Measurements from ENCODE around the gene ATP2C1.

The ATP2C1 gene

GRCh38 chr3:130905551-130905950 lies 11.7 kb downstream of the ATP2C1 start:
- peak; percentile 76 for DNase-seq (ENCODE audit: low read depth)
- no peak overlapping the region for H3K4me3 ChIP-seq (ENCODE audit: low read depth, low read length)
- TF ChIP-seq CTCF (IDR thresholded peaks at IDR 0.05; ENCODE audit: low read depth, low read length) = no peak
- peak; percentile 87 for TF ChIP-seq MAX (IDR thresholded peaks at IDR 0.05; ENCODE audit: low read depth, low read length)
- TF ChIP-seq MYC (IDR thresholded peaks at IDR 0.05; ENCODE audit: low read depth, low read length) = 0 out of 2 replicates have a peak, but pooled peaks have one; percentile 37
- TF ChIP-seq POLR2A (IDR thresholded peaks at IDR 0.05; ENCODE audit: extremely low read depth, insufficient read length) = no peak

GRCh38 chr3:130906374-130906995 lies 12.6 kb downstream of the ATP2C1 start:
- no peak overlapping the region for H3K4me3 ChIP-seq (ENCODE audit: low read depth, low read length)
- TF ChIP-seq POLR2A (IDR thresholded peaks at IDR 0.05; ENCODE audit: extremely low read depth, insufficient read length) (no peak), MYC (IDR thresholded peaks at IDR 0.05; ENCODE audit: low read depth, low read length) (no peak), CTCF (IDR thresholded peaks at IDR 0.05; ENCODE audit: low read depth, low read length) (no peak), MAX (IDR thresholded peaks at IDR 0.05; ENCODE audit: low read depth, low read length) (no peak)
- DNase-seq (ENCODE audit: low read depth) = no peak

GRCh38 chr3:130907500-130907899 lies 13.6 kb downstream of the ATP2C1 start:
- no peak overlapping the region for H3K4me3 ChIP-seq (ENCODE audit: low read depth, low read length)
- DNase-seq (ENCODE audit: low read depth) = no peak
- no peak for TF ChIP-seq CTCF (IDR thresholded peaks at IDR 0.05; ENCODE audit: low read depth, low read length)
- TF ChIP-seq MYC (IDR thresholded peaks at IDR 0.05; ENCODE audit: low read depth, low read length) = no peak
- no peak for TF ChIP-seq MAX (IDR thresholded peaks at IDR 0.05; ENCODE audit: low read depth, low read length)
- TF ChIP-seq POLR2A (IDR thresholded peaks at IDR 0.05; ENCODE audit: extremely low read depth, insufficient read length) = no peak

- H3K4me3 ChIP-seq (ENCODE audit: low read depth, low read length) = no peak overlapping the region
- no peak for DNase-seq (ENCODE audit: low read depth)
Observed at GRCh38 chr3:130907966-130908365, 14.1 kb downstream of the ATP2C1 start.

GRCh38 chr3:130915567-130916292 lies 21.8 kb downstream of the ATP2C1 start:
- DNase-seq (ENCODE audit: low read depth) = peak; percentile 21
- no peak overlapping the region for H3K4me3 ChIP-seq (ENCODE audit: low read depth, low read length)
- no peak for TF ChIP-seq MAX (IDR thresholded peaks at IDR 0.05; ENCODE audit: low read depth, low read length)
- no peak for TF ChIP-seq MYC (IDR thresholded peaks at IDR 0.05; ENCODE audit: low read depth, low read length)
- TF ChIP-seq CTCF (IDR thresholded peaks at IDR 0.05; ENCODE audit: low read depth, low read length) = no peak
- TF ChIP-seq POLR2A (IDR thresholded peaks at IDR 0.05; ENCODE audit: extremely low read depth, insufficient read length) = no peak

More at GRCh38 chr3:130907966-130908365, 14.1 kb downstream of the ATP2C1 start:
- TF ChIP-seq MAX (IDR thresholded peaks at IDR 0.05; ENCODE audit: low read depth, low read length) = no peak
- TF ChIP-seq CTCF (IDR thresholded peaks at IDR 0.05; ENCODE audit: low read depth, low read length) = no peak
- no peak for TF ChIP-seq MYC (IDR thresholded peaks at IDR 0.05; ENCODE audit: low read depth, low read length)
- no peak for TF ChIP-seq POLR2A (IDR thresholded peaks at IDR 0.05; ENCODE audit: extremely low read depth, insufficient read length)

Data from NB4 (cell line).